H1 (cell line): Measurements from ENCODE around the gene WBP11. TPM values are rescaled to one million over a fixed set of nuclear protein-coding genes. Genes with fewer than 3 reads are reported as not detected.

ENCODE experiments used
- CTCF ChIA-PET: fragments of 300-600 bp; sonication (Branson Sonifier 250); formaldehyde crosslinking; loops from one replicate; lab custom pipeline; 2021; ENCODE audit not compliant: partially characterized antibody; lab: Charles Lee
- POLR2A ChIA-PET: fragments of 300-600 bp; sonication (Branson Sonifier 250); formaldehyde crosslinking; loops from one replicate; lab custom pipeline; 2021; ENCODE audit warnings: inconsistent platforms; ENCODE audit not compliant: partially characterized antibody; lab: Charles Lee
- DNase-seq, 2 experiments: peaks; one replicate each; pipeline versions ENCODE4 v3.0.0 to v3.0.0-alpha.2; 2010 to 2022; ENCODE audit warnings: low spot score in 2 of 2, low read depth in 1 of 2, mixed read lengths in 1 of 2
- FAIRE-seq: peaks from 2 replicates; lab custom pipeline; 2011; peaks lifted over from hg19 to GRCh38; lab: Jason Lieb, UNC
- H2AFZ ChIP-seq: 2 replicates; pipeline ENCODE4 v1.8.1; 2012; ENCODE audit warnings: low read length, inconsistent platforms
- H2AK5ac ChIP-seq: 2 replicates; pipeline ENCODE4 v1.6.1; 2013; ENCODE audit warnings: low read depth, low read length
- H2BK120ac ChIP-seq: replicated peaks from 2 replicates; pipeline ENCODE3; 2013; ENCODE audit warnings: low read depth, low read length, inconsistent platforms
- H2BK12ac ChIP-seq: 2 replicates; pipeline ENCODE4 v1.6.1; 2013; ENCODE audit warnings: low read depth, low read length
- H2BK15ac ChIP-seq: 2 replicates; pipeline ENCODE4 v1.6.1; 2013; ENCODE audit warnings: low read length
- H2BK20ac ChIP-seq: 2 replicates; pipeline ENCODE4 v1.6.1; 2013; ENCODE audit warnings: low read length
- H2BK5ac ChIP-seq: 2 replicates; pipeline ENCODE4 v1.6.1; 2013; ENCODE audit warnings: low read depth, low read length
- H3K14ac ChIP-seq: 2 replicates; pipeline ENCODE4 v1.6.1; 2013; ENCODE audit warnings: inconsistent platforms; ENCODE audit not compliant: insufficient read length
- H3K18ac ChIP-seq: 2 replicates; pipeline ENCODE4 v1.6.1; 2013; ENCODE audit warnings: low read length; ENCODE audit errors: extremely low read depth
- H3K23ac ChIP-seq: 2 replicates; pipeline ENCODE4 v1.6.1; 2013; ENCODE audit warnings: inconsistent platforms; ENCODE audit not compliant: insufficient read length
- H3K23me2 ChIP-seq: 2 replicates; pipeline ENCODE4 v1.6.1; 2013; ENCODE audit warnings: low read depth, low read length
- H3K27ac ChIP-seq: 2 replicates; pipeline ENCODE4 v1.6.1; 2011; ENCODE audit warnings: low read depth, low read length, inconsistent platforms
- H3K27me3 ChIP-seq, 4 experiments: replicated peaks in 1 of 4; 1 replicate in 1 of 4; 2 replicates in 3 of 4; pipeline versions ENCODE4 v1.6.1 to v1.8.1; 2011 to 2013; ENCODE audit warnings: low read length in 3 of 4, mild to moderate bottlenecking in 3 of 4, inconsistent platforms in 2 of 4, mixed read lengths in 2 of 4, moderate library complexity in 1 of 4; ENCODE audit not compliant: control insufficient read depth in 3 of 4, insufficient read depth in 3 of 4; ENCODE audit errors: extremely low read depth in 1 of 4
- H3K36me3 ChIP-seq, 4 experiments: 2 replicates each; pipeline versions ENCODE4 v1.6.1 to v1.8.1; 2011 to 2013; ENCODE audit warnings: mild to moderate bottlenecking in 4 of 4, low read length in 3 of 4, moderate library complexity in 2 of 4, control low read depth in 1 of 4, inconsistent platforms in 1 of 4; ENCODE audit not compliant: insufficient read depth in 4 of 4, control insufficient read depth in 2 of 4
- H3K4ac ChIP-seq: replicated peaks from 2 replicates; pipeline ENCODE3; 2013; ENCODE audit warnings: low read length, low read depth, mixed read lengths, inconsistent platforms; ENCODE audit not compliant: insufficient read length
- H3K4me1 ChIP-seq, 4 experiments: replicated peaks in 1 of 4; 1 replicate in 1 of 4; 2 replicates in 3 of 4; pipeline versions ENCODE4 v1.6.1 to v1.8.1; 2011 to 2013; ENCODE audit warnings: low read length in 3 of 4, inconsistent platforms in 2 of 4, mixed read lengths in 1 of 4; ENCODE audit not compliant: insufficient read depth in 4 of 4, control insufficient read depth in 3 of 4
- H3K4me2 ChIP-seq, 2 experiments: 2 replicates each; pipeline versions ENCODE4 v1.6.1 to v1.8.1; 2011 to 2013; ENCODE audit warnings: low read depth in 2 of 2, low read length in 2 of 2, control low read depth in 1 of 2, inconsistent platforms in 1 of 2, mild to moderate bottlenecking in 1 of 2; ENCODE audit not compliant: insufficient read depth in 1 of 2
- H3K4me3 ChIP-seq, 4 experiments: fragments of 200-600, 300-600 bp in 1 of 4; sonication (generic), shearing (Covaris generic), sonication (Bioruptor Twin) in 1 of 4; 2 replicates each; pipeline versions ENCODE4 v1.5.1 to v1.8.1; 2011 to 2016; ENCODE audit warnings: low read length in 4 of 4, low read depth in 3 of 4, control low read depth in 2 of 4, inconsistent platforms in 2 of 4, mild to moderate bottlenecking in 2 of 4, mixed read lengths in 1 of 4, moderate library complexity in 1 of 4; ENCODE audit not compliant: insufficient read depth in 2 of 4; ENCODE audit errors: extremely low read depth in 1 of 4
- H3K56ac ChIP-seq: replicated peaks from 2 replicates; pipeline ENCODE3; 2013; ENCODE audit warnings: low read depth, mild to moderate bottlenecking, mixed read lengths, low read length, inconsistent platforms; ENCODE audit not compliant: insufficient read length
- H3K79me1 ChIP-seq: 2 replicates; pipeline ENCODE4 v1.6.1; 2013; ENCODE audit warnings: low read depth, low read length, control low read depth
- H3K79me2 ChIP-seq, 2 experiments: 2 replicates each; pipeline versions ENCODE4 v1.6.1 to v1.8.1; 2012 to 2013; ENCODE audit warnings: low read length in 2 of 2, mild to moderate bottlenecking in 2 of 2, inconsistent platforms in 1 of 2; ENCODE audit not compliant: insufficient read depth in 2 of 2, control insufficient read depth in 1 of 2
- H3K9ac ChIP-seq, 4 experiments: replicated peaks in 1 of 4; 1 replicate in 1 of 4; 2 replicates in 3 of 4; pipeline versions ENCODE4 v1.6.1 to v1.8.1; 2011 to 2013; ENCODE audit warnings: low read depth in 3 of 4, low read length in 3 of 4, control low read depth in 2 of 4, mild to moderate bottlenecking in 2 of 4, moderate library complexity in 2 of 4, inconsistent platforms in 1 of 4; ENCODE audit errors: extremely low read depth in 1 of 4
- H3K9me3 ChIP-seq, 2 experiments: 2 replicates each; pipeline versions ENCODE4 v1.6.1 to v1.8.1; 2012 to 2013; ENCODE audit warnings: mild to moderate bottlenecking in 2 of 2, moderate library complexity in 2 of 2, control low read depth in 1 of 2, inconsistent platforms in 1 of 2, low read depth in 1 of 2, low read length in 1 of 2, mixed read lengths in 1 of 2; ENCODE audit not compliant: insufficient read depth in 2 of 2
- H4K20me1 ChIP-seq, 2 experiments: replicated peaks in 1 of 2; 2 replicates each; pipeline versions ENCODE3 to v1.8.1; 2011 to 2013; ENCODE audit warnings: inconsistent platforms in 2 of 2, low read length in 2 of 2, mild to moderate bottlenecking in 1 of 2; ENCODE audit not compliant: insufficient read depth in 2 of 2, control insufficient read depth in 1 of 2
- H4K5ac ChIP-seq: 2 replicates; pipeline ENCODE4 v1.6.1; 2013; ENCODE audit warnings: low read length, low read depth, mixed read lengths, inconsistent platforms; ENCODE audit not compliant: insufficient read length
- H4K8ac ChIP-seq: 2 replicates; pipeline ENCODE4 v1.8.0; 2013; ENCODE audit warnings: mild to moderate bottlenecking, moderate library complexity, low read length, inconsistent platforms; ENCODE audit not compliant: insufficient read depth; ENCODE audit errors: extremely low read depth
- H4K91ac ChIP-seq: replicated peaks from 2 replicates; pipeline ENCODE3; 2013; ENCODE audit warnings: low read length, mixed read lengths, inconsistent platforms; ENCODE audit not compliant: insufficient read length
- WGBS, 2 experiments: shearing (Covaris generic) in 1 of 2; methylation state at CpG; one replicate each; pipeline versions ENCODE4 v1.1.6 to v1.1.7; 2013 to 2015; ENCODE audit warnings: low lambda C conversion rate in 2 of 2, mixed read lengths in 2 of 2, inconsistent platforms in 1 of 2, low coverage in 1 of 2, missing lambda C conversion rate in 1 of 2; ENCODE audit not compliant: insufficient replicate concordance in 2 of 2, insufficient coverage in 1 of 2, insufficient read length in 1 of 2; ENCODE audit errors: extremely low coverage in 1 of 2, missing lambda C conversion rate in 1 of 2; 5-methylcytosine and 5-hydroxymethylcytosine counted together
- polyA plus RNA-seq, 7 experiments: library from polyadenylated mRNA; depleted of rRNA in 3 of 7; stranded (reverse) in 5 of 7; unstranded in 2 of 7; fragments of >200 nt in 5 of 7; fragments of 200-250 nt in 2 of 7; gene quantifications; 1 replicate in 5 of 7; 2 replicates in 1 of 7; 4 replicates in 1 of 7; pipeline versions ENCODE4 v1.2.1 to v1.2.3, GENCODE V29; 2011 to 2013; ENCODE audit warnings: missing spikeins in 2 of 7, mixed read lengths in 2 of 7
- total RNA-seq: library from RNA; stranded (reverse); fragmentation: NEBNext Ultra II Directional; extraction: Animal tissue kit (Norgen Biotek cat#: 25700); gene quantifications from 2 replicates; pipeline ENCODE4 v1.2.1, GENCODE V29; 2021

Gene WBP11
- total and polyA plus RNA-seq, 2 of the 8 experiments (the other 6 are each of a cell fraction or from before 2014, with no cell fraction given), result 22.1 to 134 TPM

DNA sequence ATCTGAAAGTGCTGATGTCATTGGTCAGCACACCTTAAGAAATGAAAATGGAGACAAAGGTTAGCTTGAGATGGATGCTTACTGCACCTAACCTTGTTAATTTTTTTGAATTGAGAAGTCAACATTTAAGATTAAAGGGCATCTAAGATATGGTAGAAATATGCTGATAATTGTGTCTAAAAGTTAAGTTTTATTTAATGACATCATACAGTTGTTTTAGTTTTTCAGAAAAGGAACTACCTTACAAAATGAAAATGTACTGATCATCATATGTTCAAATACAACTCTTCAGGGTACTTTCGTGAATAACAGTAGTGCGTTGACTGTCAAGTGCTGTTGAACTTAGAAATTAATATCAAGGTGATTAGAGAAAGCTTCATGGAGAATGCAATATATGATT is 8.2 kb upstream of the WBP11 start:
- Histone ChIP-seq H3K56ac (no peak overlapping the region), H3K9me3 (no peaks in the 10 kb centered on the region), H2AFZ (no peak overlapping the region), H3K23me2 (no peaks in the 10 kb centered on the region), H3K4me1 (no peaks in the 10 kb centered on the region), H3K79me1 (no peaks in the 10 kb centered on the region), H3K18ac (no peak overlapping the region), H3K4me2 (no peak overlapping the region), H3K4me3 (no peak overlapping the region), H2BK12ac (no peak overlapping the region), H2BK20ac (no peak overlapping the region), H3K23ac (no peak overlapping the region), H2BK15ac (no peak overlapping the region), H2AK5ac (no peak overlapping the region), H2BK5ac (no peak overlapping the region), H3K27ac (no peak overlapping the region), H3K14ac (no peak overlapping the region), H4K91ac (no peak overlapping the region), H3K9ac (no peak overlapping the region), H3K36me3 (no peaks in the 10 kb centered on the region), H3K27me3 (no peaks in the 10 kb centered on the region), H4K8ac (no peak overlapping the region), H4K5ac (no peak overlapping the region), H3K79me2 (no peaks in the 10 kb centered on the region), H3K4ac (no peak overlapping the region), H2BK120ac (no peak overlapping the region), H4K20me1 (no peaks in the 10 kb centered on the region)
- 96% methylated on average over 2 of the region's 2 CpGs; no CpG with 5 or more reads in 1 of the 2 experiments for WGBS, 2 experiments
- DNase-seq (no peak), FAIRE-seq (peak; percentile 36)
- CTCF ChIA-PET, result interaction anchor here (0.7 to 5.2 kb wide), 23 partner anchors 9 to 712 kb away, joined by 3 to 35 read pairs (median 4); partner anchors contain the start of genes ART4 and RERG
- POLR2A ChIA-PET, result interaction anchor here (0.9 to 1.0 kb wide), 2 partner anchors 36 to 41 kb away, joined by 3 to 4 read pairs; a partner anchor contains a TSS
